ENCODE data around the gene HNRNPL. TPM values are rescaled to one million over a fixed set of nuclear protein-coding genes. Genes with fewer than 3 reads are reported as not detected.

The HNRNPL gene
- polyA plus RNA-seq, 3 donors = 51.9 to 234 (median 58.7) TPM

DNA sequence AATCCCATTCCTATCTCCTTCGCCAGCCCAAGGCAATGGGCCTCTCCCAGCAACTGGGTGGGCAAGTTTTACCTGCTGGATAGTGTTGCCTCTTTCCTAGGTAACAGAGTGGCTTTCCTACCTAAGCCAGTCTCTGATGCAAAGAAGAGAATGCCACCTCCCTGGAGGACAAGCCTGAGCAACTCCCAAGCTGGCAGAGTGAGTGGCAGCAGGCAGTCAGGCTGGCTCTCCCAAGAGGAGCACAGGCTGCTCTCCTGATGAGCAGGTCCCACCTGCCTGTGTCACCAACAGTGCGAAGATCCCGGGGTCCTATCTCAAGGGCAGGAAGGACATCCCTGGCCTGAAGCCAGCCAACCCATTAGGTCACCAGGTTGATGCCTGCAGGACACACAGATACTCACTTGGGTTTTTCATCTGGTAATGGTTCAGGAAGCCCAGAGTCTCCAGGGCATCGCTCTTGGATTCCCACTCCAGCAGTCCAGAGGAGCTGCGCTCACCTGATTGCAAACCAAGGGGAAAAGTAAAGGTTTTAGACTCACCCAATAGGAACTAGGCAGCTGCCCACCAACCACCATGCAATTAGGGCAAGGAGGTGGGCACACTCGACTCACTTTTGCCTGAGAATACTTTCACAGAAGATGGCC is 12.7 kb downstream of the HNRNPL start:
- no peaks in the 10 kb centered on the region for H3K9me3 ChIP-seq (replicated peaks in 1 of 2; ENCODE audit: control insufficient read depth in 1 of 2, insufficient read depth in 1 of 2, low read length in 2 of 2)
- DNase-seq = no peak
- Mint-ChIP-seq H3K36me3 (peaks cover 61 to 69% of the 10 kb centered on the region in 2 donors), H3K4me1 (peaks cover 1% of the 10 kb centered on the region), H3K4me3 (no peak overlapping the region), H3K27me3 (ENCODE audit: low read depth in 3 of 3) (no peaks in the 10 kb centered on the region), H3K9me3 (no peaks in the 10 kb centered on the region), H3K27ac (peak overlapping the region in 3 of 7 donors; percentile 11 to 73 (median 65))
- no peak overlapping the region for H3K4me3 ChIP-seq (replicated peaks in 1 of 3; ENCODE audit: low read depth in 2 of 3, low read length in 3 of 3)
- intact Hi-C loops (cut with micrococcal nuclease) = no loop called here
- no peak overlapping the region for H3K9ac ChIP-seq (ENCODE audit: insufficient read depth, low read length, poor library complexity, severe bottlenecking)
- H3K36me3 ChIP-seq (replicated peaks in 1 of 2; ENCODE audit: control insufficient read depth in 1 of 2, insufficient read depth in 2 of 2, low read length in 2 of 2) = peaks cover 66 to 70% of the 10 kb centered on the region in 2 donors
- TF ChIP-seq, protein P1, sequence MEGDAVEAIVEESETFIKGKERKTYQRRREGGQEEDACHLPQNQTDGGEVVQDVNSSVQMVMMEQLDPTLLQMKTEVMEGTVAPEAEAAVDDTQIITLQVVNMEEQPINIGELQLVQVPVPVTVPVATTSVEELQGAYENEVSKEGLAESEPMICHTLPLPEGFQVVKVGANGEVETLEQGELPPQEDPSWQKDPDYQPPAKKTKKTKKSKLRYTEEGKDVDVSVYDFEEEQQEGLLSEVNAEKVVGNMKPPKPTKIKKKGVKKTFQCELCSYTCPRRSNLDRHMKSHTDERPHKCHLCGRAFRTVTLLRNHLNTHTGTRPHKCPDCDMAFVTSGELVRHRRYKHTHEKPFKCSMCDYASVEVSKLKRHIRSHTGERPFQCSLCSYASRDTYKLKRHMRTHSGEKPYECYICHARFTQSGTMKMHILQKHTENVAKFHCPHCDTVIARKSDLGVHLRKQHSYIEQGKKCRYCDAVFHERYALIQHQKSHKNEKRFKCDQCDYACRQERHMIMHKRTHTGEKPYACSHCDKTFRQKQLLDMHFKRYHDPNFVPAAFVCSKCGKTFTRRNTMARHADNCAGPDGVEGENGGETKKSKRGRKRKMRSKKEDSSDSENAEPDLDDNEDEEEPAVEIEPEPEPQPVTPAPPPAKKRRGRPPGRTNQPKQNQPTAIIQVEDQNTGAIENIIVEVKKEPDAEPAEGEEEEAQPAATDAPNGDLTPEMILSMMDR (IDR thresholded peaks at IDR 0.05) = no peak
- 97% methylated on average over 5 of the region's 6 CpGs for WGBS (ENCODE audit: insufficient coverage)
- peaks cover 58% of the 10 kb centered on the region for H4K20me1 ChIP-seq (ENCODE audit: insufficient read depth, low read length)
- peaks cover 3 to 5% of the 10 kb centered on the region in 2 donors for H3K4me1 ChIP-seq (ENCODE audit: control insufficient read depth in 1 of 2, insufficient read depth in 2 of 2, low read length in 2 of 2)
- no peak overlapping the region for H2AFZ ChIP-seq (ENCODE audit: insufficient read depth, low read depth, low read length, poor library complexity, severe bottlenecking)
- H3K27me3 ChIP-seq (ENCODE audit: control insufficient read depth in 2 of 2, insufficient read depth in 2 of 2, low read length in 2 of 2) = no peaks in the 10 kb centered on the region
- no peak overlapping the region for H3K4me2 ChIP-seq (replicated peaks; ENCODE audit: extremely low read depth, low read length, poor library complexity, severe bottlenecking)
- no peak overlapping the region for H3K27ac ChIP-seq (ENCODE audit: low read depth in 1 of 2, low read length in 2 of 2)
- peaks cover 18% of the 10 kb centered on the region for H3K79me2 ChIP-seq (ENCODE audit: insufficient read depth, low read length)

DNA sequence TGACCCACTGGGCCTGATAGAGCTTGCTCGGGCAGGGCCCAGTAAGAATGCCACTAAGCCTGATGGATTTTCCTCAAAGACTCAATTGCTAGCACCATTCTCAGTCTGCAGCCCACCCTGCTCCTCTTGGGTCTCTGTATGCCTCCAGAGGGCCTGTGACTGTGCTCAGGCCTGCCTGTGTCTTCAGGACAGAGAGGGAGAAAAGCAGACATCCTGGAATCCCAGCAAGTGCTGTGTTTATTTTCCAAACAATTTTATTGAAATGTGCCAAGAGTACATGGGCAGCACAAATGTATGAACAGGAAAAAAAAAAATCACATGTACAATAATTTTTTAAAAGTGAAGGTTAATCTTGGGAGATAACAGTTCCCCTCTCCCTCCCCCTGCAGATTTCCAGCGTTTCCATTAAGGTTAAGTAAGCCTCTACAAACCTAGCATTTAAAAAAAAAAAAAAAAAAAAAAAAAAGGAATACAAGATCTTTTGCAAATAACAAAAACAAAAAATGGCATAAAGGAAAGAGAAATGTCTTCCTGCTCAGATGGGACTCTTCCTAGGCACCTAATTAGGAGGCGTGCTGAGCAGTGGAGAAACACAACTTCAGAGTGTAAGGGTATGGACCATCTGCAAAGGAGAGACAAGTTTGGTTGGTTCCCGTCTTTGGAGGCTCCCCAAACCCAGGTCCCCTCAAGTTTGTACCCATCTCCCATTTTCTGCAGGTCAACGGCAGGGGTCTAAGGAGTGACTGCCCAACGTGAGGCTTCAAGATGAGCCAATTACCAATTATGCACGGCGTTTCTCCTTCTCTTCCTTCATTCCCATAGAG is 13.4 kb downstream of the HNRNPL start:
- Histone ChIP-seq H3K36me3 (replicated peaks in 1 of 2; ENCODE audit: control insufficient read depth in 1 of 2, insufficient read depth in 2 of 2, low read length in 2 of 2) (peaks cover 58 to 63% of the 10 kb centered on the region in 2 donors), H3K9me3 (replicated peaks in 1 of 2; ENCODE audit: control insufficient read depth in 1 of 2, insufficient read depth in 1 of 2, low read length in 2 of 2) (no peaks in the 10 kb centered on the region), H3K4me1 (ENCODE audit: control insufficient read depth in 1 of 2, insufficient read depth in 2 of 2, low read length in 2 of 2) (peaks cover 5 to 9% of the 10 kb centered on the region in 2 donors), H3K4me3 (replicated peaks in 1 of 3; ENCODE audit: low read depth in 2 of 3, low read length in 3 of 3) (no peak overlapping the region), H4K20me1 (ENCODE audit: insufficient read depth, low read length) (peaks cover 50% of the 10 kb centered on the region), H3K9ac (ENCODE audit: insufficient read depth, low read length, poor library complexity, severe bottlenecking) (no peak overlapping the region), H3K27ac (ENCODE audit: low read depth in 1 of 2, low read length in 2 of 2) (peak overlapping the region; percentile 1 to 8), H3K4me2 (replicated peaks; ENCODE audit: extremely low read depth, low read length, poor library complexity, severe bottlenecking) (no peak overlapping the region), H2AFZ (ENCODE audit: insufficient read depth, low read depth, low read length, poor library complexity, severe bottlenecking) (no peak overlapping the region), H3K27me3 (ENCODE audit: control insufficient read depth in 2 of 2, insufficient read depth in 2 of 2, low read length in 2 of 2) (no peaks in the 10 kb centered on the region), H3K79me2 (ENCODE audit: insufficient read depth, low read length) (peaks cover 13% of the 10 kb centered on the region)
- Mint-ChIP-seq H3K27ac (peak overlapping the region in 4 of 7 donors; percentile 35 to 65 (median 57)), H3K4me3 (no peak overlapping the region), H3K4me1 (peaks cover 4% of the 10 kb centered on the region), H3K9me3 (no peaks in the 10 kb centered on the region), H3K36me3 (peaks cover 54 to 62% of the 10 kb centered on the region in 2 donors), H3K27me3 (ENCODE audit: low read depth in 3 of 3) (no peaks in the 10 kb centered on the region)
- no peak for DNase-seq
- intact Hi-C loops (cut with micrococcal nuclease) = no loop called here
- WGBS (ENCODE audit: insufficient coverage) = 93% methylated on average over 5 of the region's 8 CpGs
- TF ChIP-seq, protein P1 (IDR thresholded peaks at IDR 0.05) = no peak
